Fibroblast of lung (primary cell): Measurements from ENCODE around the gene PPP6R3. TPM values are rescaled to one million over a fixed set of nuclear protein-coding genes. Genes with fewer than 3 reads are reported as not detected.
A peak's percentile ranks its signal among the peaks of the same experiment; 100 is the strongest.

ENCODE experiments used
- DNase-seq, 2 donors: peaks; one replicate each; pipeline versions ENCODE4 v3.0.0 to v3.0.0-alpha.2; 2010; ENCODE audit warnings: low read depth in 2 of 2
- H2AFZ ChIP-seq: 2 replicates; pipeline ENCODE4 v1.5.1; 2012; ENCODE audit warnings: low read length, control low read depth, inconsistent platforms
- H3K27ac ChIP-seq: 2 replicates; pipeline ENCODE4 v1.5.1; 2011; ENCODE audit warnings: low read length, control low read depth; ENCODE audit not compliant: insufficient read depth
- H3K27me3 ChIP-seq: 2 replicates; pipeline ENCODE4 v1.5.1; 2011; ENCODE audit warnings: mild to moderate bottlenecking, low read length; ENCODE audit not compliant: control insufficient read depth, insufficient read depth
- H3K36me3 ChIP-seq: 2 replicates; pipeline ENCODE4 v1.5.1; 2011; ENCODE audit warnings: low read length; ENCODE audit not compliant: control insufficient read depth, insufficient read depth
- H3K4me1 ChIP-seq: 2 replicates; pipeline ENCODE4 v1.5.1; 2011; ENCODE audit warnings: low read length; ENCODE audit not compliant: control insufficient read depth, insufficient read depth; ENCODE audit errors: extremely low read depth
- H3K4me2 ChIP-seq: 2 replicates; pipeline ENCODE4 v1.5.1; 2011; ENCODE audit warnings: low read length, control low read depth; ENCODE audit not compliant: insufficient read depth; ENCODE audit errors: extremely low read depth
- H3K4me3 ChIP-seq, 4 experiments: fragments of 200-600 bp in 1 of 4; sonication (generic) in 1 of 4; replicated peaks in 1 of 4; 2 replicates each; pipeline ENCODE4 v1.5.1; 2011 to 2016; ENCODE audit warnings: low read length in 4 of 4, low read depth in 3 of 4, mild to moderate bottlenecking in 3 of 4, control low read depth in 2 of 4, inconsistent platforms in 1 of 4, mixed read lengths in 1 of 4; ENCODE audit not compliant: insufficient read depth in 1 of 4; ENCODE audit errors: control extremely low read depth in 1 of 4
- H3K79me2 ChIP-seq: 2 replicates; pipeline ENCODE4 v1.5.1; 2012; ENCODE audit warnings: mild to moderate bottlenecking, low read length, inconsistent platforms; ENCODE audit not compliant: control insufficient read depth, insufficient read depth
- H3K9ac ChIP-seq: 2 replicates; pipeline ENCODE4 v1.5.1; 2011; ENCODE audit warnings: mild to moderate bottlenecking, low read length, control low read depth; ENCODE audit not compliant: insufficient read depth
- H3K9me3 ChIP-seq: 2 replicates; pipeline ENCODE4 v1.5.1; 2012; ENCODE audit warnings: low read depth, low read length; ENCODE audit not compliant: control insufficient read depth, insufficient read depth
- H4K20me1 ChIP-seq: 2 replicates; pipeline ENCODE4 v1.5.1; 2011; ENCODE audit warnings: low read length; ENCODE audit not compliant: control insufficient read depth, insufficient read depth; ENCODE audit errors: extremely low read depth
- EZH2 ChIP-seq: IDR thresholded peaks from 2 replicates; pipeline ENCODE4 v1.5.1; 2012; ENCODE audit warnings: low read length, control low read depth, mild to moderate bottlenecking; ENCODE audit errors: missing control alignments
- polyA plus RNA-seq, 2 donors: library from polyadenylated mRNA; depleted of rRNA in 1 of 2; stranded (reverse) in 1 of 2; unstranded in 1 of 2; fragments of >200 nt; gene quantifications; 2 replicates each; pipeline ENCODE4 v1.2.1, GENCODE V29; 2011 to 2012; ENCODE audit warnings: missing spikeins in 1 of 2
- total RNA-seq: library from RNA; depleted of rRNA; stranded (reverse); fragments of >200 nt; gene quantifications from 2 replicates; pipeline ENCODE4 v1.2.1, GENCODE V29; 2014
- TF ChIP-seq, protein P1 (sequence below), 2 donors: IDR thresholded peaks in 1 of 2; conservative IDR thresholded peaks in 1 of 2; 1 replicate in 1 of 2; 2 replicates in 1 of 2; pipeline ENCODE4 v1.5.1; 2011 to 2012; ENCODE audit warnings: low read length in 2 of 2, control low read depth in 1 of 2, inconsistent platforms in 1 of 2, low read depth in 1 of 2, mild to moderate bottlenecking in 1 of 2

Gene PPP6R3
- total and polyA plus RNA-seq, 2 donors (not counting 1 experiment from before 2014, with no cell fraction given): 44.2 to 120 TPM

DNA sequence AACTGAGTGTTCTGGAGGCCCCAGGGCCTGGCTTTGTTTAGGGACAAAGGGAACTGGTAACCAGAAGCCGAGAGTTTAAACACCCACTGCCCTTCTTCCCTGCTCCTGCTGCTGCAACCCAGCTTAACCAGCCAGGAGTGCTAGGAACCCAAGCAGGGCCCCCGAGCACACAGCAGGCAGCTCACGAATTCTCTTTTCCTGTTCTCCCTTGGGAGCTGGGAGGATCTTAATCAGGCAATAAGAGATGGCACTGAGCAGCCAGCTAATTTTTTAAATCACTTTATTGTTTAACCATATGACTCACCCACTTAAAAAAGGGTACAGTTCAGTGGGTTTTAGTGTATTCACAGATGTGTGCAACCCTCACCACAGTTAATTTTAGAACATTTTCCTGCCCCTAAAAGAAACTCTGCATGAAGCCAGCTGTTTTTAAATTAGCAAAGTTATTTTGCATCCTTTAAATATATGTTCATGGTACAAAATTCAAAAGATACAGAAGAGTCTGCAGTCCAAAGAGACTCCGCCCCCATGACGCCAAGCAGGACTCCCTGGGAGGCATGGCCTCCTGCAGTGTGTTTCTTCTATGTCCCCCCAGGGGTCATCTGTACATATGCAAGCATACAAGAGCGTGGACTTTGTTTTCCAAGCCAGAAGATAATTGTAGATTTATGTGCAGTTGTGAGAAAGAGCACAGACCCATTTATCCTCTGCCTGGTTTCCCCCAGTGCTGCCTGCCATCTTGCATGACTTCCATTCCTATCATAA is 18.9 kb upstream of the PPP6R3 start:
- TF ChIP-seq, protein P1, sequence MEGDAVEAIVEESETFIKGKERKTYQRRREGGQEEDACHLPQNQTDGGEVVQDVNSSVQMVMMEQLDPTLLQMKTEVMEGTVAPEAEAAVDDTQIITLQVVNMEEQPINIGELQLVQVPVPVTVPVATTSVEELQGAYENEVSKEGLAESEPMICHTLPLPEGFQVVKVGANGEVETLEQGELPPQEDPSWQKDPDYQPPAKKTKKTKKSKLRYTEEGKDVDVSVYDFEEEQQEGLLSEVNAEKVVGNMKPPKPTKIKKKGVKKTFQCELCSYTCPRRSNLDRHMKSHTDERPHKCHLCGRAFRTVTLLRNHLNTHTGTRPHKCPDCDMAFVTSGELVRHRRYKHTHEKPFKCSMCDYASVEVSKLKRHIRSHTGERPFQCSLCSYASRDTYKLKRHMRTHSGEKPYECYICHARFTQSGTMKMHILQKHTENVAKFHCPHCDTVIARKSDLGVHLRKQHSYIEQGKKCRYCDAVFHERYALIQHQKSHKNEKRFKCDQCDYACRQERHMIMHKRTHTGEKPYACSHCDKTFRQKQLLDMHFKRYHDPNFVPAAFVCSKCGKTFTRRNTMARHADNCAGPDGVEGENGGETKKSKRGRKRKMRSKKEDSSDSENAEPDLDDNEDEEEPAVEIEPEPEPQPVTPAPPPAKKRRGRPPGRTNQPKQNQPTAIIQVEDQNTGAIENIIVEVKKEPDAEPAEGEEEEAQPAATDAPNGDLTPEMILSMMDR (conservative IDR thresholded peaks at IDR 0.05 in 1 of 2, IDR thresholded peaks at IDR 0.05 in 1 of 2; ENCODE audit: low read depth in 1 of 2, low read length in 2 of 2): no peak
- no peak for TF ChIP-seq EZH2
- H3K36me3 ChIP-seq: no peaks in the 10 kb centered on the region
- DNase-seq: peak; percentile 42 to 78
- H4K20me1 ChIP-seq: no peaks in the 10 kb centered on the region
- no peak overlapping the region for H3K9ac ChIP-seq
- no peaks in the 10 kb centered on the region for H3K79me2 ChIP-seq
- H3K4me2 ChIP-seq: no peak overlapping the region
- no peak overlapping the region for H2AFZ ChIP-seq
- H3K27ac ChIP-seq: no peak overlapping the region
- no peak overlapping the region for H3K4me3 ChIP-seq
- no peaks in the 10 kb centered on the region for H3K27me3 ChIP-seq
- H3K9me3 ChIP-seq: no peaks in the 10 kb centered on the region
- peaks cover 7% of the 10 kb centered on the region for H3K4me1 ChIP-seq

DNA sequence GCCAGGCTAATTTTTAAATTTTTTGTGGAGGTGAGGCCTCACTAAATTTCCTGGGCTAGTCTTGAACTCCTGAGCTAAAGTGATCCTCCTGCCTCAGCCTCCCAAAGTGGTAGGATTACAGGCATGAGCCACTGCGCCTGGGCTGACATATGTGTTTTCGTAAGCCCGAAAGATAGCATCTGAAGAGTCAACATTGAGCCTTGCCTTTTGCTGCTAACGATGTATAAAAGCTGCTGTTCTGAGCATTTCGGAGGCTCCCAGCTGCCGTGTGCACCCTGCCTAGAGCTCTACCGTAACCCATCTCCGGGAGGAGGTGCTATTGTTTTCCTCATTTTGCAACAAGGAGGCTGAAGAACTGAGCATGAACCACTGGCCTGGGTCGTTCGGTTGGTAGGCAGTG is 18.1 kb upstream of the PPP6R3 start:
- no peak overlapping the region for H3K4me2 ChIP-seq
- H3K27me3 ChIP-seq: no peaks in the 10 kb centered on the region
- no peaks in the 10 kb centered on the region for H3K79me2 ChIP-seq
- H3K9ac ChIP-seq: no peak overlapping the region
- peaks cover 3% of the 10 kb centered on the region for H3K4me1 ChIP-seq
- no peak overlapping the region for H3K4me3 ChIP-seq
- no peak overlapping the region for H2AFZ ChIP-seq
- H4K20me1 ChIP-seq: no peaks in the 10 kb centered on the region
- no peaks in the 10 kb centered on the region for H3K36me3 ChIP-seq
- no peak for DNase-seq
- H3K9me3 ChIP-seq: no peaks in the 10 kb centered on the region
- H3K27ac ChIP-seq: no peak overlapping the region
- TF ChIP-seq, protein P1 (conservative IDR thresholded peaks at IDR 0.05 in 1 of 2, IDR thresholded peaks at IDR 0.05 in 1 of 2; ENCODE audit: low read depth in 1 of 2, low read length in 2 of 2): no peak
- no peak for TF ChIP-seq EZH2

DNA sequence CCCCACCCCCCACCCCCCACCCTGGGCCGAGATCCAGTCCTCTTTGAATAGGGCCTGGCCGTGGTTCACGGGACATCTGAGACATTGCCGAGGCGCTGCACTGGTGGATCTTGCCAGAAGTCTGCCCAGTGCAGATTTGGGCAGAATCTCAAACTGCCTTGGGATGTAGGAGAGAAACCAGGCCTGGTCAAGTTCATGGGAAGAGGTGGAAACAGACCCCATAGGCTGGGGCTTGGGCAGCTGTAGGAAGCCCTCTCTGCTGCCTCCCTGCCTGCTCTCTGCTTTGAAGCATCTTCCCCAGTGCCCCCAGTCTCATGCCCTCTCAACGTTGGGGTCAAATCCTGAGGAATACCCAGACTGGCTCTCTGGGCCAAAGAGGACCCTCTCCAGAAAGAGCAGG is 16.0 kb upstream of the PPP6R3 start:
- no peak overlapping the region for H3K9ac ChIP-seq
- no peak overlapping the region for H3K4me3 ChIP-seq
- no peak overlapping the region for H3K27ac ChIP-seq
- no peak overlapping the region for H3K4me2 ChIP-seq
- no peaks in the 10 kb centered on the region for H3K9me3 ChIP-seq
- H3K36me3 ChIP-seq: no peaks in the 10 kb centered on the region
- TF ChIP-seq EZH2: no peak
- TF ChIP-seq, protein P1 (conservative IDR thresholded peaks at IDR 0.05 in 1 of 2, IDR thresholded peaks at IDR 0.05 in 1 of 2; ENCODE audit: low read depth in 1 of 2, low read length in 2 of 2): no peak
- H3K4me1 ChIP-seq: peaks cover 3% of the 10 kb centered on the region
- DNase-seq: no peak
- no peaks in the 10 kb centered on the region for H4K20me1 ChIP-seq
- H2AFZ ChIP-seq: no peak overlapping the region
- no peaks in the 10 kb centered on the region for H3K79me2 ChIP-seq
- H3K27me3 ChIP-seq: no peaks in the 10 kb centered on the region
